IPS-NIHi7 (cell line): Measurements from ENCODE around the gene SSU72.
A peak's percentile ranks its signal among the peaks of the same experiment; 100 is the strongest.

Source experiments
- DNase-seq: peaks from one replicate; pipeline ENCODE4 v3.0.0; 2012; ENCODE audit warnings: mixed read lengths; ENCODE audit errors: extremely low spot score

SSU72 gene

GRCh38 chr1:1574721-1575537, at the start of gene SSU72:
SSU72 (minus strand) TSS chr1:1574863; CDS start chr1:1574557, 306 bp downstream.
- DNase-seq, result peak; percentile 94

- no peak for DNase-seq
These were observed 49.2 kb upstream of the SSU72 start for GRCh38 chr1:1623631-1624442.

GRCh38 chr1:1623181-1623630, 48.5 kb upstream of the SSU72 start:
- no peak for DNase-seq

GRCh38 chr1:1622788-1623094, 48.1 kb upstream of the SSU72 start:
- DNase-seq, result no peak

- no peak for DNase-seq
These were observed 47.5 kb upstream of the SSU72 start for GRCh38 chr1:1622010-1622787.

- no peak for DNase-seq
These were observed 46.7 kb upstream of the SSU72 start for GRCh38 chr1:1621173-1622009.

- DNase-seq, result no peak
These were observed 45.9 kb upstream of the SSU72 start for GRCh38 chr1:1620433-1621139.

- DNase-seq, result peak; percentile 69
These were observed 45.3 kb upstream of the SSU72 start for GRCh38 chr1:1619917-1620361.

DNA sequence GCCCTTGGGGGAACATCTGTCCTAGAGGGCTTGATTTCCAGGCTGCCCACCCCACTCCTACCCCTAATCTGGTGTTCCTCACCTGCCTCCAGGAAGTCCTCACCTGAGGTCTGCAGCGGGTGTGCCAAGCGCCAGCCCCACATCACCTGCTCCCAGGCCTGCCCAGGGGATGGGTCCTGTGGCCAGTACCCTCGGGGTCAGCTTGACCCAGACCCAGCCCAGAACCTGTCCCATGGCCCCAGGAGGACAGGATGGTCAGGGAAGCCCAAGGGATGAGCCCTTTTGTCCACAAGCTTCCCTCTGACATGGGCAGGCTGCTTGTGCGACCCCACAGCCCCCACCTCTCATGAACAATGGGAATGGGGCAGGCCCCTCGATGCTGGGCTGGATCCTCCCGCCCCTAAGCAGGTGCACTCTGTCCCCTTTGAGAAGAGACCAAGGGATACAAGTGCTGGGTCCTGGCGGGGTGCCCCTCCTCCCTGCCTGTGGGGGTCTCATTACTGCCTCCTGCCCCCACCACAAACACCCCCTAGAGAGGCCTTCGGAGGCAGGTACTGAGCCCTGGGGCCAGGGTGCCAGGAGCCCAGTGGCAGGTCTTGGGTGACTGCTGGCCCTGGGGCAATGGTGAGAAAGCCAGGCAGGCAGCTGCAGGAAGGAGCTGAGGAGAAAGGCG, 43.9 kb upstream of the SSU72 start:
- DNase-seq, result no peak

GRCh38 chr1:1617925-1618324, 43.3 kb upstream of the SSU72 start:
- no peak for DNase-seq

GRCh38 chr1:1617516-1617915, 42.9 kb upstream of the SSU72 start:
- DNase-seq, result no peak

- no peak for DNase-seq
These were observed 42.2 kb upstream of the SSU72 start for GRCh38 chr1:1616838-1617237.

- DNase-seq, result no peak
These were observed 41.6 kb upstream of the SSU72 start for GRCh38 chr1:1616045-1616790.

DNA sequence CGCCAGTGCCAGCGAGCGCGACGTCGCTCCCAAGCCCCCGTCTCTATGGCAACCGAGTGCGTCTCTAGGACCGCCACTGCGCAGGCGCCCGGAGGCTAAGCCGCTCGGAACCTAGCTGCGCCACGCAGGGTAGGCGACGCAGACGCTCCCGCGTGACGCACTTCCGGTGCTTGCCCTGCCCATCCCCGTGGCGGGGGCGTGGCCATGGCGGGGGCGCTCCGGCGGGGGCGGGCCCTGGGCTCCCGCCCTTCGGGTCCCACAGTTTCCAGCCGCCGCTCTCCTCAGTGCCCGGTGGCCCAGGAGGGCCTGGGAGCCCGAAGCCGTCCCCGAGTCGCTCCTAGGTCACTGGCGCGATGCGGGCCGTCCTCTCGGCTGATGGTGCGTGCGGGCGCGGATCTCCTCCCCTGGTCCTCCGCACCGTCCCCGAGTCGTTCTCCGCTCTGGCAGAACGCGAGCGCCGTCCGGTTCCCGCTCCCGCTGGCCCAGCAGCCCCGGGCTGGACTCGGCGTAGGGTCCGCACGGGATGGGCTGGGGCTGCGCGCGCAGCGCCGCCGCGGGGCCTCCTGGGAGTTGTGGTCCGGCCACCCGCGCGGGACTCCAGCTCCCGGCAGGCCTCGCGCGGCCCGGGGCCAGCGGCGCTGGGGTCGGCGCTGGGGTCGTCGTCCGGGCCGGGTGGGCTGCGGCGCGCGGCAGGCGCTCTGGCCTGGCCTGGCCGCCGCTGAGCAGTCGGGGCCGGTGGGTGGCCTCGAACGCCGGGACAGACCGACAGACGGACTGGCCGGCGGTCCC, 40.8 kb upstream of the SSU72 start, which contains the start of gene MIB2:
Gene MIB2, plus strand, starts transcription at position 245 of the 789 bp plus-strand sequence. CDS start 7,953 bp downstream, outside the sequence.
- peak; percentile 99 for DNase-seq

GRCh38 chr1:1614954-1615255, 40.2 kb upstream of the SSU72 start:
- no peak for DNase-seq

- DNase-seq, result no peak
These were observed 39.7 kb upstream of the SSU72 start for GRCh38 chr1:1614204-1614953.

DNA sequence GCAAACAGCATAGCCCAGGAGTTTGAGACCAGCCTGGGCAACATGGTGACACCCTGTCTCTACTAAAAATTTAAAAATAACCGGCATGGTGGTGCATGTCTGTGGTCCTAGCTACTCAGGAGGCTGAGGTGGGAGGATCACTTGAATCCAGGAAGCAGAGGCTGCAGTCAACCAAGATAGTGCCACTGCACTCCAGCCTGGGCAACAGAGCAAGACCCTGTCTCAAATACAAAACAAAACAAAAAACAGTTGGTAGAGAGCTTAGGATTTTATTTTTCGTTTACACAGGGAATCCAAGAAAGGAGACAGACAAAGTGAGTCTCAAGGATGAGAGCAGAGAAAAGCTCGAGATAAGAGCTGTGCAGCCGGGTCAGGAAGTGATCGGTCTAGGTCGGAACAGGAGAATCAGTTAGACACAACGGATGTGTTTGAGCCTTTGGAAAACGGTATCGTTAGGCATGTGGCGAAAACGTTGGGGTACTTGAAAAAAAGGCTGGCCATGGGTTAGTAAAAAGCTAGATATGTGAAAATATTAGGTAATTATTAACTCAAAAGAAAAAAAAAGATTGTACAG, 38.9 kb upstream of the SSU72 start:
- no peak for DNase-seq

- DNase-seq, result no peak
These were observed 37.4 kb upstream of the SSU72 start for GRCh38 chr1:1612104-1612400.
